H1 (cell line): ENCODE data around the gene ANKS1B. TPM values are rescaled to one million over a fixed set of nuclear protein-coding genes. Genes with fewer than 3 reads are reported as not detected.

ENCODE experiments used
- CTCF ChIA-PET: fragments of 300-600 bp; sonication (Branson Sonifier 250); formaldehyde crosslinking; loops from one replicate; lab custom pipeline; 2021; ENCODE audit not compliant: partially characterized antibody; lab: Charles Lee
- POLR2A ChIA-PET: fragments of 300-600 bp; sonication (Branson Sonifier 250); formaldehyde crosslinking; loops from one replicate; lab custom pipeline; 2021; ENCODE audit warnings: inconsistent platforms; ENCODE audit not compliant: partially characterized antibody; lab: Charles Lee
- DNase-seq, 2 experiments: peaks; one replicate each; pipeline versions ENCODE4 v3.0.0 to v3.0.0-alpha.2; 2010 to 2022; ENCODE audit warnings: low spot score in 2 of 2, low read depth in 1 of 2, mixed read lengths in 1 of 2
- FAIRE-seq: peaks from 2 replicates; lab custom pipeline; 2011; peaks lifted over from hg19 to GRCh38; lab: Jason Lieb, UNC
- H2AFZ ChIP-seq: 2 replicates; pipeline ENCODE4 v1.8.1; 2012; ENCODE audit warnings: low read length, inconsistent platforms
- H2AK5ac ChIP-seq: 2 replicates; pipeline ENCODE4 v1.6.1; 2013; ENCODE audit warnings: low read depth, low read length
- H2BK120ac ChIP-seq: replicated peaks from 2 replicates; pipeline ENCODE3; 2013; ENCODE audit warnings: low read depth, low read length, inconsistent platforms
- H2BK12ac ChIP-seq: 2 replicates; pipeline ENCODE4 v1.6.1; 2013; ENCODE audit warnings: low read depth, low read length
- H2BK15ac ChIP-seq: 2 replicates; pipeline ENCODE4 v1.6.1; 2013; ENCODE audit warnings: low read length
- H2BK20ac ChIP-seq: 2 replicates; pipeline ENCODE4 v1.6.1; 2013; ENCODE audit warnings: low read length
- H2BK5ac ChIP-seq: 2 replicates; pipeline ENCODE4 v1.6.1; 2013; ENCODE audit warnings: low read depth, low read length
- H3K14ac ChIP-seq: 2 replicates; pipeline ENCODE4 v1.6.1; 2013; ENCODE audit warnings: inconsistent platforms; ENCODE audit not compliant: insufficient read length
- H3K18ac ChIP-seq: 2 replicates; pipeline ENCODE4 v1.6.1; 2013; ENCODE audit warnings: low read length; ENCODE audit errors: extremely low read depth
- H3K23ac ChIP-seq: 2 replicates; pipeline ENCODE4 v1.6.1; 2013; ENCODE audit warnings: inconsistent platforms; ENCODE audit not compliant: insufficient read length
- H3K23me2 ChIP-seq: 2 replicates; pipeline ENCODE4 v1.6.1; 2013; ENCODE audit warnings: low read depth, low read length
- H3K27ac ChIP-seq: 2 replicates; pipeline ENCODE4 v1.6.1; 2011; ENCODE audit warnings: low read depth, low read length, inconsistent platforms
- H3K27me3 ChIP-seq, 4 experiments: replicated peaks in 1 of 4; 1 replicate in 1 of 4; 2 replicates in 3 of 4; pipeline versions ENCODE4 v1.6.1 to v1.8.1; 2011 to 2013; ENCODE audit warnings: low read length in 3 of 4, mild to moderate bottlenecking in 3 of 4, inconsistent platforms in 2 of 4, mixed read lengths in 2 of 4, moderate library complexity in 1 of 4; ENCODE audit not compliant: control insufficient read depth in 3 of 4, insufficient read depth in 3 of 4; ENCODE audit errors: extremely low read depth in 1 of 4
- H3K36me3 ChIP-seq, 4 experiments: 2 replicates each; pipeline versions ENCODE4 v1.6.1 to v1.8.1; 2011 to 2013; ENCODE audit warnings: mild to moderate bottlenecking in 4 of 4, low read length in 3 of 4, moderate library complexity in 2 of 4, control low read depth in 1 of 4, inconsistent platforms in 1 of 4; ENCODE audit not compliant: insufficient read depth in 4 of 4, control insufficient read depth in 2 of 4
- H3K4ac ChIP-seq: replicated peaks from 2 replicates; pipeline ENCODE3; 2013; ENCODE audit warnings: low read length, low read depth, mixed read lengths, inconsistent platforms; ENCODE audit not compliant: insufficient read length
- H3K4me1 ChIP-seq, 4 experiments: replicated peaks in 1 of 4; 1 replicate in 1 of 4; 2 replicates in 3 of 4; pipeline versions ENCODE4 v1.6.1 to v1.8.1; 2011 to 2013; ENCODE audit warnings: low read length in 3 of 4, inconsistent platforms in 2 of 4, mixed read lengths in 1 of 4; ENCODE audit not compliant: insufficient read depth in 4 of 4, control insufficient read depth in 3 of 4
- H3K4me2 ChIP-seq, 2 experiments: 2 replicates each; pipeline versions ENCODE4 v1.6.1 to v1.8.1; 2011 to 2013; ENCODE audit warnings: low read depth in 2 of 2, low read length in 2 of 2, control low read depth in 1 of 2, inconsistent platforms in 1 of 2, mild to moderate bottlenecking in 1 of 2; ENCODE audit not compliant: insufficient read depth in 1 of 2
- H3K4me3 ChIP-seq, 4 experiments: fragments of 200-600, 300-600 bp in 1 of 4; sonication (generic), shearing (Covaris generic), sonication (Bioruptor Twin) in 1 of 4; 2 replicates each; pipeline versions ENCODE4 v1.5.1 to v1.8.1; 2011 to 2016; ENCODE audit warnings: low read length in 4 of 4, low read depth in 3 of 4, control low read depth in 2 of 4, inconsistent platforms in 2 of 4, mild to moderate bottlenecking in 2 of 4, mixed read lengths in 1 of 4, moderate library complexity in 1 of 4; ENCODE audit not compliant: insufficient read depth in 2 of 4; ENCODE audit errors: extremely low read depth in 1 of 4
- H3K56ac ChIP-seq: replicated peaks from 2 replicates; pipeline ENCODE3; 2013; ENCODE audit warnings: low read depth, mild to moderate bottlenecking, mixed read lengths, low read length, inconsistent platforms; ENCODE audit not compliant: insufficient read length
- H3K79me1 ChIP-seq: 2 replicates; pipeline ENCODE4 v1.6.1; 2013; ENCODE audit warnings: low read depth, low read length, control low read depth
- H3K79me2 ChIP-seq, 2 experiments: 2 replicates each; pipeline versions ENCODE4 v1.6.1 to v1.8.1; 2012 to 2013; ENCODE audit warnings: low read length in 2 of 2, mild to moderate bottlenecking in 2 of 2, inconsistent platforms in 1 of 2; ENCODE audit not compliant: insufficient read depth in 2 of 2, control insufficient read depth in 1 of 2
- H3K9ac ChIP-seq, 4 experiments: replicated peaks in 1 of 4; 1 replicate in 1 of 4; 2 replicates in 3 of 4; pipeline versions ENCODE4 v1.6.1 to v1.8.1; 2011 to 2013; ENCODE audit warnings: low read depth in 3 of 4, low read length in 3 of 4, control low read depth in 2 of 4, mild to moderate bottlenecking in 2 of 4, moderate library complexity in 2 of 4, inconsistent platforms in 1 of 4; ENCODE audit errors: extremely low read depth in 1 of 4
- H3K9me3 ChIP-seq, 2 experiments: 2 replicates each; pipeline versions ENCODE4 v1.6.1 to v1.8.1; 2012 to 2013; ENCODE audit warnings: mild to moderate bottlenecking in 2 of 2, moderate library complexity in 2 of 2, control low read depth in 1 of 2, inconsistent platforms in 1 of 2, low read depth in 1 of 2, low read length in 1 of 2, mixed read lengths in 1 of 2; ENCODE audit not compliant: insufficient read depth in 2 of 2
- H4K20me1 ChIP-seq, 2 experiments: replicated peaks in 1 of 2; 2 replicates each; pipeline versions ENCODE3 to v1.8.1; 2011 to 2013; ENCODE audit warnings: inconsistent platforms in 2 of 2, low read length in 2 of 2, mild to moderate bottlenecking in 1 of 2; ENCODE audit not compliant: insufficient read depth in 2 of 2, control insufficient read depth in 1 of 2
- H4K5ac ChIP-seq: 2 replicates; pipeline ENCODE4 v1.6.1; 2013; ENCODE audit warnings: low read length, low read depth, mixed read lengths, inconsistent platforms; ENCODE audit not compliant: insufficient read length
- H4K8ac ChIP-seq: 2 replicates; pipeline ENCODE4 v1.8.0; 2013; ENCODE audit warnings: mild to moderate bottlenecking, moderate library complexity, low read length, inconsistent platforms; ENCODE audit not compliant: insufficient read depth; ENCODE audit errors: extremely low read depth
- H4K91ac ChIP-seq: replicated peaks from 2 replicates; pipeline ENCODE3; 2013; ENCODE audit warnings: low read length, mixed read lengths, inconsistent platforms; ENCODE audit not compliant: insufficient read length
- CREB1 ChIP-seq: IDR thresholded peaks from 2 replicates; pipeline ENCODE4 v1.6.1; 2012; ENCODE audit warnings: inconsistent platforms
- EP300 ChIP-seq, 2 experiments: IDR thresholded peaks; 1 replicate in 1 of 2; 2 replicates in 1 of 2; pipeline ENCODE4 v1.6.1; 2011 to 2012; ENCODE audit warnings: low read depth in 2 of 2, low read length in 2 of 2, mild to moderate bottlenecking in 2 of 2, borderline replicate concordance in 1 of 2, inconsistent platforms in 1 of 2, moderate library complexity in 1 of 2
- JUN ChIP-seq: IDR thresholded peaks from 2 replicates; pipeline ENCODE4 v1.6.1; 2011; ENCODE audit warnings: low read depth, mild to moderate bottlenecking, improper control_type of control experiment, low read length
- POU5F1 ChIP-seq: IDR thresholded peaks from 2 replicates; pipeline ENCODE4 v1.6.1; 2011; ENCODE audit warnings: low read depth, mild to moderate bottlenecking, low read length, moderate library complexity
- SRF ChIP-seq: IDR thresholded peaks from 2 replicates; pipeline ENCODE4 v1.6.1; 2011; ENCODE audit warnings: mild to moderate bottlenecking, low read depth, low read length, moderate library complexity
- whole genome bisulfite sequencing, 2 experiments: shearing (Covaris generic) in 1 of 2; methylation state at CpG; one replicate each; pipeline versions ENCODE4 v1.1.6 to v1.1.7; 2013 to 2015; ENCODE audit warnings: low lambda C conversion rate in 2 of 2, mixed read lengths in 2 of 2, inconsistent platforms in 1 of 2, low coverage in 1 of 2, missing lambda C conversion rate in 1 of 2; ENCODE audit not compliant: insufficient replicate concordance in 2 of 2, insufficient coverage in 1 of 2, insufficient read length in 1 of 2; ENCODE audit errors: extremely low coverage in 1 of 2, missing lambda C conversion rate in 1 of 2; 5-methylcytosine and 5-hydroxymethylcytosine counted together
- polyA plus RNA-seq, 7 experiments: library from polyadenylated mRNA; depleted of rRNA in 3 of 7; stranded (reverse) in 5 of 7; unstranded in 2 of 7; fragments of >200 nt in 5 of 7; fragments of 200-250 nt in 2 of 7; gene quantifications; 1 replicate in 5 of 7; 2 replicates in 1 of 7; 4 replicates in 1 of 7; pipeline versions ENCODE4 v1.2.1 to v1.2.3, GENCODE V29; 2011 to 2013; ENCODE audit warnings: missing spikeins in 2 of 7, mixed read lengths in 2 of 7
- total RNA-seq: library from RNA; stranded (reverse); fragmentation: NEBNext Ultra II Directional; extraction: Animal tissue kit (Norgen Biotek cat#: 25700); gene quantifications from 2 replicates; pipeline ENCODE4 v1.2.1, GENCODE V29; 2021

The ANKS1B gene
- total and polyA plus RNA-seq, 2 of the 8 experiments (the other 6 are each of a cell fraction or from before 2014, with no cell fraction given), result 2.7 to 6.1 TPM

DNA sequence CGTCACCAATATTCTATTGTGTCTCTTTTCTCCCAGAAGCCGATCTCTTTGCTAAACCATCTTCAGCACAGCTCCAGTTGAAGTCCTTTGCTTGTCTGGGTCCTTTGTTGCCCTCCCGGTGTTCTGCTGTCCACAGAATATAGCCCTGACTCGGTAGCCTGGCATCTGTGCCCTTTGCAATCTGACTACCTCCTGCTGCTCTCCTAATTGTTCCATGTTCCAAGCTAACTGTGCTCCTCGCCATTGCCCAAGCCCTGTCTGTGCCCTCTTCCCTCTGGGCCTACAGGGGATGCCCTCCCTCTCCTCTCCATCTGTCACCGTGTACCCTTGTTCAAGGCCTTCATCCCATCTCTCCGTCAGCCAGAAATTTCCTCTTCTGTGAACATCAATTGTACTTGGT is 1033.3 kb downstream of the ANKS1B start:
- H3K56ac ChIP-seq, result no peak overlapping the region
- H3K4ac ChIP-seq, result no peak overlapping the region
- no peaks in the 10 kb centered on the region for H3K79me1 ChIP-seq
- no peaks in the 10 kb centered on the region for H3K36me3 ChIP-seq
- no peak overlapping the region for H3K23ac ChIP-seq
- H3K18ac ChIP-seq, result no peak overlapping the region
- no peak overlapping the region; the same call in 1 of the 2 replicates for H2BK5ac ChIP-seq
- no peaks in the 10 kb centered on the region for H3K79me2 ChIP-seq
- H3K23me2 ChIP-seq, result peaks cover 3% of the 10 kb centered on the region; the same call in 1 of the 2 replicates
- no peak for FAIRE-seq
- ChIA-PET POLR2A (interaction anchor here (0.6 kb wide), 1 partner anchor 257 kb away, joined by 3 read pairs; no protein-coding TSS in a partner anchor), CTCF (interaction anchor here (0.6 to 1.8 kb wide), 4 partner anchors 12 to 1974 kb away, joined by 4 to 6 read pairs (median 5); no protein-coding TSS in a partner anchor)
- no peaks in the 10 kb centered on the region for H3K27me3 ChIP-seq
- H4K5ac ChIP-seq, result no peak overlapping the region
- WGBS, 2 experiments, result 88% methylated on average over 7 of the region's 7 CpGs; no CpG with 5 or more reads in 1 of the 2 experiments
- no peak overlapping the region for H3K14ac ChIP-seq
- no peak overlapping the region for H3K9ac ChIP-seq
- no peak overlapping the region for H4K8ac ChIP-seq
- DNase-seq, result no peak
- H4K20me1 ChIP-seq, result no peaks in the 10 kb centered on the region
- no peak overlapping the region for H4K91ac ChIP-seq
- no peak overlapping the region for H2BK20ac ChIP-seq
- no peaks in the 10 kb centered on the region for H3K9me3 ChIP-seq
- no peak overlapping the region for H3K27ac ChIP-seq
- H2BK12ac ChIP-seq, result no peak overlapping the region
- H2AFZ ChIP-seq, result no peak overlapping the region
- H2BK120ac ChIP-seq, result no peak overlapping the region
- no peak overlapping the region for H3K4me2 ChIP-seq
- no peak overlapping the region for H2BK15ac ChIP-seq
- H3K4me1 ChIP-seq, result peaks cover 0 to 3% (median 1%) of the 10 kb centered on the region in 4 experiments; a peak in 4 of 7 replicates
- no peak overlapping the region for H3K4me3 ChIP-seq
- no peak overlapping the region for H2AK5ac ChIP-seq
- TF ChIP-seq SRF, result no peak
- TF ChIP-seq EP300 (IDR thresholded peaks at IDR 0.05; ENCODE audit: borderline replicate concordance in 1 of 2, low read depth in 2 of 2, low read length in 2 of 2), result no peak
- TF ChIP-seq CREB1, result no peak
- TF ChIP-seq POU5F1, result no peak
- TF ChIP-seq JUN, result no peak
